ENCODE data around the gene KRT15. TPM values are rescaled to one million over a fixed set of nuclear protein-coding genes. Genes with fewer than 3 reads are reported as not detected.

KRT15 gene
- total and polyA plus RNA-seq, 3 experiments from 2014 or later: not detected

DNA sequence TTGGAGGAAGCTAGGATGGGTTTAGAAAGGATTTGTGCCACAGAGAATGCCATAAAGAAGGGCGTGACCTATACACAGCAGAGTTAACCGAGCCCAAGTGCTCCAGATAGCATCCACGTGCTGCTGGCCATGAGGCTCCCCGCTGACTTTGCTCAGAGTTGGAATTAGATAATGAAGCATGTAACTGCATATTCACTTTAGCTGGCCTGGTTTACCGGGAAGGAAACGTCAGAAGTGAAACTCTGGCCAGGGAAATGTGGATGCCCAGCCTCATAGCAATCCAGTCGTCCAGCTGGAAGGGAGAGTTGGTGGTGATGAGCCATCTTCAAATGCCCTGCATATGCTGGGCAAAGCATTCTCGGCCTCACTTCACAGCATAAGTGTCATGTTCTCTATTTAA is 43.8 kb downstream of the KRT15 start:
- no peak for DNase-seq
- ChIA-PET CTCF (no interaction called here), POLR2A (no interaction called here)
- H3K4me3 Mint-ChIP-seq: no peak overlapping the region
- Histone ChIP-seq H3K27ac (ENCODE audit: low read depth, low read length) (no peak overlapping the region), H3K9me3 (ENCODE audit: low read length) (no peaks in the 10 kb centered on the region), H3K4me1 (ENCODE audit: insufficient read depth, low read length) (no peaks in the 10 kb centered on the region), H3K4me3 (ENCODE audit: low read length) (no peak overlapping the region), H3K36me3 (ENCODE audit: insufficient read depth, low read length) (no peaks in the 10 kb centered on the region), H3K27me3 (ENCODE audit: insufficient read depth, low read length, poor library complexity, severe bottlenecking) (no peaks in the 10 kb centered on the region)
- H3K27me3 Mint-ChIP-seq: peaks cover 3 to 7% of the 10 kb centered on the region in 2 donors
- H3K9me3 Mint-ChIP-seq: peaks cover 0 to 3% (median 0%) of the 10 kb centered on the region in 5 donors
- peaks cover 0 to 5% (median 0%) of the 10 kb centered on the region in 3 donors for H3K4me1 Mint-ChIP-seq
- H3K36me3 Mint-ChIP-seq: peaks cover 0 to 3% (median 0%) of the 10 kb centered on the region in 3 donors
- no peak overlapping the region for H3K27ac Mint-ChIP-seq

DNA sequence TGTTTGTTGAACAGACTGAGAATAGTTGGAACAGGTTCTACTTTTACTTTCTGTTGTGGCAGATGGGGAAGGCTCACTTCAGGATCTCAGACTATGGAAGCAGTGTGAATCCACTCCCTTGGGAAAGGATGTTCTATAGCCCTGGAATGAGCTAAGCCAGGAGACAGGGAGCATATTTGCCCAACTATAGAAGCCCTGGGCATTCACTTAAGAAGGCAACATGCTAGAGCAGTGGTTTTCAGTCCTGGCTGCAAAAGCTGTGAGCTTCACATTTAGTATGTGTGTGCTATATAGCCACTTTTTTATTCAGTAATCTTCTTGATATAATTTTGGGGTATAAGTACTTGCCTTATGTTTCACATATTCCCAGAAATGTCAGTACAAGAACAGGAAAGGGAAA is 50.3 kb downstream of the KRT15 start:
- Histone ChIP-seq H3K4me3 (ENCODE audit: low read length) (no peak overlapping the region), H3K9me3 (ENCODE audit: low read length) (no peaks in the 10 kb centered on the region), H3K27me3 (ENCODE audit: insufficient read depth, low read length, poor library complexity, severe bottlenecking) (no peaks in the 10 kb centered on the region), H3K27ac (ENCODE audit: low read depth, low read length) (no peak overlapping the region), H3K4me1 (ENCODE audit: insufficient read depth, low read length) (no peaks in the 10 kb centered on the region), H3K36me3 (ENCODE audit: insufficient read depth, low read length) (no peaks in the 10 kb centered on the region)
- Mint-ChIP-seq H3K27me3 (peaks cover 20 to 34% of the 10 kb centered on the region in 2 donors), H3K9me3 (peaks cover 0 to 3% (median 2%) of the 10 kb centered on the region in 5 donors), H3K4me1 (peaks cover 0 to 5% (median 0%) of the 10 kb centered on the region in 3 donors), H3K36me3 (peaks cover 0 to 3% (median 0%) of the 10 kb centered on the region in 3 donors), H3K27ac (no peak overlapping the region), H3K4me3 (no peak overlapping the region)
- CTCF ChIA-PET: no interaction called here
- POLR2A ChIA-PET: no interaction called here
- no peak for DNase-seq

DNA sequence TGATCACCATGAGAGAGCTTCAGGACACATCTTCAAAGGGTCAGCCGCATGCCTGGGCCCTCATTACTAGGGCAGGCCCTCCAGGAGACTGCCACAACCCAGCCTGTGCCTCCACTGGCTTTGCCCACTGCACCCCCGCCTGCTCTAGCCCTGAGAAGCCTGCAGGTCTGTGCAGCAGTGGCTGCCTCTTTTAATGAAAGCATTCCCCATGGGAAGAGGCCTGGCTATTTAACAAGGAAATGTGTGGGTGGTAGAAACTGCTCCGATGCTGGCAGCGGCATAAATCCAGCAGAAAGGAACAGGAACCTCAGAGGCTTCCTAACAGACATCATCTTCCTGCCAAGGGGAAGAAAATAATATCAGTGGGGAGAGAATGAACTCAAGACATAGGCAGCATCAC is 51.1 kb downstream of the KRT15 start:
- no peaks in the 10 kb centered on the region for H3K4me1 ChIP-seq (ENCODE audit: insufficient read depth, low read length)
- Mint-ChIP-seq H3K36me3 (no peaks in the 10 kb centered on the region), H3K4me1 (peaks cover 0 to 5% (median 0%) of the 10 kb centered on the region in 3 donors), H3K27me3 (peaks cover 19 to 30% of the 10 kb centered on the region in 2 donors), H3K27ac (no peak overlapping the region), H3K4me3 (no peak overlapping the region), H3K9me3 (peaks cover 0 to 3% (median 2%) of the 10 kb centered on the region in 5 donors)
- ChIA-PET POLR2A (no interaction called here), CTCF (no interaction called here)
- no peak overlapping the region for H3K4me3 ChIP-seq (ENCODE audit: low read length)
- H3K27ac ChIP-seq (ENCODE audit: low read depth, low read length): no peak overlapping the region
- no peaks in the 10 kb centered on the region for H3K36me3 ChIP-seq (ENCODE audit: insufficient read depth, low read length)
- H3K9me3 ChIP-seq (ENCODE audit: low read length): no peaks in the 10 kb centered on the region
- no peaks in the 10 kb centered on the region for H3K27me3 ChIP-seq (ENCODE audit: insufficient read depth, low read length, poor library complexity, severe bottlenecking)
- no peak for DNase-seq

- H3K4me3 ChIP-seq (ENCODE audit: low read length): no peak within 1 kb of the TSS
- no peaks in the 10 kb centered on the region for H3K4me1 ChIP-seq (ENCODE audit: insufficient read depth, low read length)
- H3K27me3 ChIP-seq (ENCODE audit: insufficient read depth, low read length, poor library complexity, severe bottlenecking): no peaks in the 10 kb centered on the region
- peaks cover 20 to 27% of the 10 kb centered on the region in 2 donors for H3K27me3 Mint-ChIP-seq
- H3K27ac Mint-ChIP-seq: no peak within 1 kb of the TSS
- CTCF ChIA-PET: no interaction called here
- H3K27ac ChIP-seq (ENCODE audit: low read depth, low read length): no peak within 1 kb of the TSS
- H3K9me3 Mint-ChIP-seq: peaks cover 0 to 3% (median 2%) of the 10 kb centered on the region in 5 donors
- H3K4me1 Mint-ChIP-seq: peaks cover 0 to 5% (median 0%) of the 10 kb centered on the region in 3 donors
- POLR2A ChIA-PET: no interaction called here
- no peak for DNase-seq
- no peaks in the 10 kb centered on the region for H3K9me3 ChIP-seq (ENCODE audit: low read length)
- no peak within 1 kb of the TSS for H3K4me3 Mint-ChIP-seq
- no peaks in the 10 kb centered on the region for H3K36me3 Mint-ChIP-seq
- H3K36me3 ChIP-seq (ENCODE audit: insufficient read depth, low read length): no peaks in the 10 kb centered on the region
Observed at GRCh38 chr17:41466988-41467387, 51.7 kb downstream of the KRT15 start, which contains the start of gene KRT32. Gene KRT32, minus strand, starts transcription at chr17:41467386. Its CDS starts 61 bp downstream, at chr17:41467325.

DNA sequence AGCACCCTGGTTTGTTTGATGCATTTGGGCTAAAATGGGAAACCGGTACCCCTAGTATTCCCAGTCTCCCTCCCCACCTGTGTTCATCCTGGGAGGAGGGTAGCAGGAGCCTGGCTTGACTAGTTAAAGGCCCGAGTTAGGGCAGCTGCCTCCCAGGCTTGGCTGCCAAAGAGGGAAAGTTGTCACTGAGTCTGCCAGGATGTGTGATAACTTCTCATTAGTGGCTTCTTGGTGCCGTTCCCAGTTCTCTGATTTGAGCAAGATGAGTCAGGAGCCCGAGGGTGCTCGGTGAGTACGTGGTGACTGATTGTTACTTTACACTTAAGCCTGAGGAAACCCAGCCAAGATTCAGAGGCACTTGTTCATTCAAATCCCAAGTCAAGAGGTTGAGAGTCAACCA is 54.0 kb downstream of the KRT15 start:
- peaks cover 0 to 3% (median 2%) of the 10 kb centered on the region in 5 donors for H3K9me3 Mint-ChIP-seq
- no peak overlapping the region for H3K27ac Mint-ChIP-seq
- H3K4me3 Mint-ChIP-seq: no peak overlapping the region
- no peak overlapping the region for H3K27ac ChIP-seq (ENCODE audit: low read depth, low read length)
- CTCF ChIA-PET: no interaction called here
- H3K36me3 Mint-ChIP-seq: no peaks in the 10 kb centered on the region
- no peaks in the 10 kb centered on the region for H3K4me1 Mint-ChIP-seq
- no peak for DNase-seq
- peaks cover 28 to 34% of the 10 kb centered on the region in 2 donors for H3K27me3 Mint-ChIP-seq
- no peak overlapping the region for H3K4me3 ChIP-seq (ENCODE audit: low read length)
- no peaks in the 10 kb centered on the region for H3K27me3 ChIP-seq (ENCODE audit: insufficient read depth, low read length, poor library complexity, severe bottlenecking)
- H3K4me1 ChIP-seq (ENCODE audit: insufficient read depth, low read length): no peaks in the 10 kb centered on the region
- H3K36me3 ChIP-seq (ENCODE audit: insufficient read depth, low read length): no peaks in the 10 kb centered on the region
- POLR2A ChIA-PET: no interaction called here
- H3K9me3 ChIP-seq (ENCODE audit: low read length): no peaks in the 10 kb centered on the region

DNA sequence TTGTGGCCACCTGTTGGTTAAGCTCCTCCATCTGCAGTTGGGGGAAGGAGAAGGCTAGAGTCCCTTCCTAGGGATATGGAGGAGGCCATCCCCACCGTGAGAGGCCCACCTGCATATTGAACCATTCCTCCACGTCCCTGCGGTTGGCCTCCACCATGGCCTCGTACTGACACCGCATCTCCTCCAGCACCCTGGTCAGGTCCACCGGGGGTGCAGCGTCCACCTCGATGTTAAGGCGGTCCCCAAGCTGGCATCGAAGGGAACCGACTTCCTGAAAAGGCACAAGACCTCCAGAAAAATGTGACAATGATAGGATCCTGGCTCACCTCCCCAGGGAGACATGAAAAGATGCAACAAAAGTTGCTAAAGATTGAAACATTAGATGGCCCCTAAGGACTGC is 54.5 kb downstream of the KRT15 start:
- peaks cover 28 to 38% of the 10 kb centered on the region in 2 donors for H3K27me3 Mint-ChIP-seq
- H3K4me3 ChIP-seq (ENCODE audit: low read length): no peak overlapping the region
- DNase-seq: no peak
- H3K27ac ChIP-seq (ENCODE audit: low read depth, low read length): no peak overlapping the region
- peaks cover 0 to 3% (median 2%) of the 10 kb centered on the region in 5 donors for H3K9me3 Mint-ChIP-seq
- ChIA-PET CTCF (no interaction called here), POLR2A (no interaction called here)
- H3K27ac Mint-ChIP-seq: no peak overlapping the region
- no peaks in the 10 kb centered on the region for H3K36me3 Mint-ChIP-seq
- no peaks in the 10 kb centered on the region for H3K27me3 ChIP-seq (ENCODE audit: insufficient read depth, low read length, poor library complexity, severe bottlenecking)
- H3K4me1 Mint-ChIP-seq: no peaks in the 10 kb centered on the region
- no peaks in the 10 kb centered on the region for H3K4me1 ChIP-seq (ENCODE audit: insufficient read depth, low read length)
- no peaks in the 10 kb centered on the region for H3K36me3 ChIP-seq (ENCODE audit: insufficient read depth, low read length)
- H3K9me3 ChIP-seq (ENCODE audit: low read length): no peaks in the 10 kb centered on the region
- no peak overlapping the region for H3K4me3 Mint-ChIP-seq

DNA sequence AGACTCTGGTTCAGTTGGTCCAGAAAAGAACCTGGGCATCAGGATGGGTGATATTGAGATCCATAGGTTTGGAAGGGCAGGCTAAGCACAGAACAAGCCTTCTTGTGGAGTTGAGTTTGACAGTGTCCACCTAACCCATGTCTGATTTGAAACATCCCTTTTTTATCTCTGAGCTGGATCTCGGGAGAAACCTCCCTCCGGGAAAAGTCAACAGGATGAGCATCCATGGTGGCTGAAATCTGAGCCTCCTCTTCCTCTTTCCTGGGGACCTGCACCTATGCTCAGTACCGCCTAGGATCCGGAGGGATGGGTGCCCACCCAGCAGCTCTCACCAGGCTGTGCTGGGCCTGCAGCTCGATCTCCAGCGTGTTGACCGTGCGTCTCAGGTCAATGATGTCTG is 54.9 kb downstream of the KRT15 start:
- H3K36me3 Mint-ChIP-seq: no peaks in the 10 kb centered on the region
- H3K4me3 Mint-ChIP-seq: no peak overlapping the region
- no peak overlapping the region for H3K27ac Mint-ChIP-seq
- DNase-seq: no peak
- Histone ChIP-seq H3K36me3 (ENCODE audit: insufficient read depth, low read length) (no peaks in the 10 kb centered on the region), H3K27me3 (ENCODE audit: insufficient read depth, low read length, poor library complexity, severe bottlenecking) (no peaks in the 10 kb centered on the region), H3K4me1 (ENCODE audit: insufficient read depth, low read length) (no peaks in the 10 kb centered on the region), H3K9me3 (ENCODE audit: low read length) (no peaks in the 10 kb centered on the region), H3K27ac (ENCODE audit: low read depth, low read length) (no peak overlapping the region), H3K4me3 (ENCODE audit: low read length) (no peak overlapping the region)
- POLR2A ChIA-PET: interaction anchor here (0.5 kb wide), 1 partner anchor 11 kb away, joined by 3 read pairs; no protein-coding TSS in a partner anchor
- H3K27me3 Mint-ChIP-seq: peaks cover 28 to 38% of the 10 kb centered on the region in 2 donors
- CTCF ChIA-PET: no interaction called here
- H3K4me1 Mint-ChIP-seq: no peaks in the 10 kb centered on the region
- H3K9me3 Mint-ChIP-seq: peaks cover 0 to 3% (median 2%) of the 10 kb centered on the region in 5 donors
